H1 (cell line): Measurements from ENCODE around the gene GNAS. TPM values are rescaled to one million over a fixed set of nuclear protein-coding genes. Genes with fewer than 3 reads are reported as not detected.

ENCODE experiments used
- CTCF ChIA-PET: fragments of 300-600 bp; sonication (Branson Sonifier 250); formaldehyde crosslinking; loops from one replicate; lab custom pipeline; 2021; ENCODE audit not compliant: partially characterized antibody; lab: Charles Lee
- POLR2A ChIA-PET: fragments of 300-600 bp; sonication (Branson Sonifier 250); formaldehyde crosslinking; loops from one replicate; lab custom pipeline; 2021; ENCODE audit warnings: inconsistent platforms; ENCODE audit not compliant: partially characterized antibody; lab: Charles Lee
- DNase-seq, 2 experiments: peaks; one replicate each; pipeline versions ENCODE4 v3.0.0 to v3.0.0-alpha.2; 2010 to 2022; ENCODE audit warnings: low spot score in 2 of 2, low read depth in 1 of 2, mixed read lengths in 1 of 2
- FAIRE-seq: peaks from 2 replicates; lab custom pipeline; 2011; peaks lifted over from hg19 to GRCh38; lab: Jason Lieb, UNC
- H2AFZ ChIP-seq: 2 replicates; pipeline ENCODE4 v1.8.1; 2012; ENCODE audit warnings: low read length, inconsistent platforms
- H2AK5ac ChIP-seq: 2 replicates; pipeline ENCODE4 v1.6.1; 2013; ENCODE audit warnings: low read depth, low read length
- H2BK120ac ChIP-seq: replicated peaks from 2 replicates; pipeline ENCODE3; 2013; ENCODE audit warnings: low read depth, low read length, inconsistent platforms
- H2BK12ac ChIP-seq: 2 replicates; pipeline ENCODE4 v1.6.1; 2013; ENCODE audit warnings: low read depth, low read length
- H2BK15ac ChIP-seq: 2 replicates; pipeline ENCODE4 v1.6.1; 2013; ENCODE audit warnings: low read length
- H2BK20ac ChIP-seq: 2 replicates; pipeline ENCODE4 v1.6.1; 2013; ENCODE audit warnings: low read length
- H2BK5ac ChIP-seq: 2 replicates; pipeline ENCODE4 v1.6.1; 2013; ENCODE audit warnings: low read depth, low read length
- H3K14ac ChIP-seq: 2 replicates; pipeline ENCODE4 v1.6.1; 2013; ENCODE audit warnings: inconsistent platforms; ENCODE audit not compliant: insufficient read length
- H3K18ac ChIP-seq: 2 replicates; pipeline ENCODE4 v1.6.1; 2013; ENCODE audit warnings: low read length; ENCODE audit errors: extremely low read depth
- H3K23ac ChIP-seq: 2 replicates; pipeline ENCODE4 v1.6.1; 2013; ENCODE audit warnings: inconsistent platforms; ENCODE audit not compliant: insufficient read length
- H3K23me2 ChIP-seq: 2 replicates; pipeline ENCODE4 v1.6.1; 2013; ENCODE audit warnings: low read depth, low read length
- H3K27ac ChIP-seq: 2 replicates; pipeline ENCODE4 v1.6.1; 2011; ENCODE audit warnings: low read depth, low read length, inconsistent platforms
- H3K27me3 ChIP-seq, 4 experiments: replicated peaks in 1 of 4; 1 replicate in 1 of 4; 2 replicates in 3 of 4; pipeline versions ENCODE4 v1.6.1 to v1.8.1; 2011 to 2013; ENCODE audit warnings: low read length in 3 of 4, mild to moderate bottlenecking in 3 of 4, inconsistent platforms in 2 of 4, mixed read lengths in 2 of 4, moderate library complexity in 1 of 4; ENCODE audit not compliant: control insufficient read depth in 3 of 4, insufficient read depth in 3 of 4; ENCODE audit errors: extremely low read depth in 1 of 4
- H3K36me3 ChIP-seq, 4 experiments: 2 replicates each; pipeline versions ENCODE4 v1.6.1 to v1.8.1; 2011 to 2013; ENCODE audit warnings: mild to moderate bottlenecking in 4 of 4, low read length in 3 of 4, moderate library complexity in 2 of 4, control low read depth in 1 of 4, inconsistent platforms in 1 of 4; ENCODE audit not compliant: insufficient read depth in 4 of 4, control insufficient read depth in 2 of 4
- H3K4ac ChIP-seq: replicated peaks from 2 replicates; pipeline ENCODE3; 2013; ENCODE audit warnings: low read length, low read depth, mixed read lengths, inconsistent platforms; ENCODE audit not compliant: insufficient read length
- H3K4me1 ChIP-seq, 4 experiments: replicated peaks in 1 of 4; 1 replicate in 1 of 4; 2 replicates in 3 of 4; pipeline versions ENCODE4 v1.6.1 to v1.8.1; 2011 to 2013; ENCODE audit warnings: low read length in 3 of 4, inconsistent platforms in 2 of 4, mixed read lengths in 1 of 4; ENCODE audit not compliant: insufficient read depth in 4 of 4, control insufficient read depth in 3 of 4
- H3K4me2 ChIP-seq, 2 experiments: 2 replicates each; pipeline versions ENCODE4 v1.6.1 to v1.8.1; 2011 to 2013; ENCODE audit warnings: low read depth in 2 of 2, low read length in 2 of 2, control low read depth in 1 of 2, inconsistent platforms in 1 of 2, mild to moderate bottlenecking in 1 of 2; ENCODE audit not compliant: insufficient read depth in 1 of 2
- H3K4me3 ChIP-seq, 4 experiments: fragments of 200-600, 300-600 bp in 1 of 4; sonication (generic), shearing (Covaris generic), sonication (Bioruptor Twin) in 1 of 4; 2 replicates each; pipeline versions ENCODE4 v1.5.1 to v1.8.1; 2011 to 2016; ENCODE audit warnings: low read length in 4 of 4, low read depth in 3 of 4, control low read depth in 2 of 4, inconsistent platforms in 2 of 4, mild to moderate bottlenecking in 2 of 4, mixed read lengths in 1 of 4, moderate library complexity in 1 of 4; ENCODE audit not compliant: insufficient read depth in 2 of 4; ENCODE audit errors: extremely low read depth in 1 of 4
- H3K56ac ChIP-seq: replicated peaks from 2 replicates; pipeline ENCODE3; 2013; ENCODE audit warnings: low read depth, mild to moderate bottlenecking, mixed read lengths, low read length, inconsistent platforms; ENCODE audit not compliant: insufficient read length
- H3K79me1 ChIP-seq: 2 replicates; pipeline ENCODE4 v1.6.1; 2013; ENCODE audit warnings: low read depth, low read length, control low read depth
- H3K79me2 ChIP-seq, 2 experiments: 2 replicates each; pipeline versions ENCODE4 v1.6.1 to v1.8.1; 2012 to 2013; ENCODE audit warnings: low read length in 2 of 2, mild to moderate bottlenecking in 2 of 2, inconsistent platforms in 1 of 2; ENCODE audit not compliant: insufficient read depth in 2 of 2, control insufficient read depth in 1 of 2
- H3K9ac ChIP-seq, 4 experiments: replicated peaks in 1 of 4; 1 replicate in 1 of 4; 2 replicates in 3 of 4; pipeline versions ENCODE4 v1.6.1 to v1.8.1; 2011 to 2013; ENCODE audit warnings: low read depth in 3 of 4, low read length in 3 of 4, control low read depth in 2 of 4, mild to moderate bottlenecking in 2 of 4, moderate library complexity in 2 of 4, inconsistent platforms in 1 of 4; ENCODE audit errors: extremely low read depth in 1 of 4
- H3K9me3 ChIP-seq, 2 experiments: 2 replicates each; pipeline versions ENCODE4 v1.6.1 to v1.8.1; 2012 to 2013; ENCODE audit warnings: mild to moderate bottlenecking in 2 of 2, moderate library complexity in 2 of 2, control low read depth in 1 of 2, inconsistent platforms in 1 of 2, low read depth in 1 of 2, low read length in 1 of 2, mixed read lengths in 1 of 2; ENCODE audit not compliant: insufficient read depth in 2 of 2
- H4K20me1 ChIP-seq, 2 experiments: replicated peaks in 1 of 2; 2 replicates each; pipeline versions ENCODE3 to v1.8.1; 2011 to 2013; ENCODE audit warnings: inconsistent platforms in 2 of 2, low read length in 2 of 2, mild to moderate bottlenecking in 1 of 2; ENCODE audit not compliant: insufficient read depth in 2 of 2, control insufficient read depth in 1 of 2
- H4K5ac ChIP-seq: 2 replicates; pipeline ENCODE4 v1.6.1; 2013; ENCODE audit warnings: low read length, low read depth, mixed read lengths, inconsistent platforms; ENCODE audit not compliant: insufficient read length
- H4K8ac ChIP-seq: 2 replicates; pipeline ENCODE4 v1.8.0; 2013; ENCODE audit warnings: mild to moderate bottlenecking, moderate library complexity, low read length, inconsistent platforms; ENCODE audit not compliant: insufficient read depth; ENCODE audit errors: extremely low read depth
- H4K91ac ChIP-seq: replicated peaks from 2 replicates; pipeline ENCODE3; 2013; ENCODE audit warnings: low read length, mixed read lengths, inconsistent platforms; ENCODE audit not compliant: insufficient read length
- WGBS, 2 experiments: shearing (Covaris generic) in 1 of 2; methylation state at CpG; one replicate each; pipeline versions ENCODE4 v1.1.6 to v1.1.7; 2013 to 2015; ENCODE audit warnings: low lambda C conversion rate in 2 of 2, mixed read lengths in 2 of 2, inconsistent platforms in 1 of 2, low coverage in 1 of 2, missing lambda C conversion rate in 1 of 2; ENCODE audit not compliant: insufficient replicate concordance in 2 of 2, insufficient coverage in 1 of 2, insufficient read length in 1 of 2; ENCODE audit errors: extremely low coverage in 1 of 2, missing lambda C conversion rate in 1 of 2; 5-methylcytosine and 5-hydroxymethylcytosine counted together
- polyA plus RNA-seq, 7 experiments: library from polyadenylated mRNA; depleted of rRNA in 3 of 7; stranded (reverse) in 5 of 7; unstranded in 2 of 7; fragments of >200 nt in 5 of 7; fragments of 200-250 nt in 2 of 7; gene quantifications; 1 replicate in 5 of 7; 2 replicates in 1 of 7; 4 replicates in 1 of 7; pipeline versions ENCODE4 v1.2.1 to v1.2.3, GENCODE V29; 2011 to 2013; ENCODE audit warnings: missing spikeins in 2 of 7, mixed read lengths in 2 of 7
- total RNA-seq: library from RNA; stranded (reverse); fragmentation: NEBNext Ultra II Directional; extraction: Animal tissue kit (Norgen Biotek cat#: 25700); gene quantifications from 2 replicates; pipeline ENCODE4 v1.2.1, GENCODE V29; 2021
- TF ChIP-seq, protein P1 (sequence below): IDR thresholded peaks from 2 replicates; pipeline ENCODE4 v1.6.1; 2012; ENCODE audit warnings: inconsistent platforms

GNAS gene
- total and polyA plus RNA-seq, 2 of the 8 experiments (the other 6 are each of a cell fraction or from before 2014, with no cell fraction given) = 989 to 1,613 TPM

DNA sequence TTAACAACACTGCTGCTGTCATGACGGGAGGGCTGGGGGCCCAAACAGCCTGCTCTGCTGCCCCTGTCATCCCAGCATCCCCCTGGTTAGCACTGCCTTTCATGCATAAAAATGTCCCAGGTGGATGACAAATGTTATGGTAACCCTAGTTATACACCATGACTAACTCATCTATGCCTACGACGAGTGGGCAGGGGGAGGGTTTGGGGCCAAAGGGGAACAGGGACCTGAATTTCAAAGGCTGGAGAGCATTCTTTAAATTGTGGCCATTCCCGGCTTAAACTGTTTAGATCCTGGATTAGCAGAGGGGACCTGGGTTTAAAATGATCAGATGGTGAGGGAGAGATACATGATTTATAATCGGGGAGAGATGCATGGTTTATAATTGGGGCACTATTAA is 26.2 kb upstream of the GNAS start:
- Histone ChIP-seq H3K9ac (no peak overlapping the region), H3K36me3 (peaks cover 2 to 34% (median 12%) of the 10 kb centered on the region in 4 experiments; a peak in 6 of 8 replicates), H3K4me3 (no peak overlapping the region), H4K8ac (no peak overlapping the region), H3K56ac (no peak overlapping the region), H3K23me2 (peaks cover 8% of the 10 kb centered on the region; the same call in 1 of the 2 replicates), H3K27me3 (no peaks in the 10 kb centered on the region), H2BK120ac (no peak overlapping the region), H3K79me1 (peaks cover 6% of the 10 kb centered on the region), H4K20me1 (peaks cover 7 to 19% of the 10 kb centered on the region in 2 experiments), H2AFZ (no peak overlapping the region), H2AK5ac (no peak overlapping the region), H3K27ac (no peak overlapping the region), H2BK5ac (no peak overlapping the region), H4K5ac (no peak overlapping the region), H2BK12ac (no peak overlapping the region), H3K79me2 (peaks cover 9 to 62% of the 10 kb centered on the region in 2 experiments), H3K18ac (no peak overlapping the region), H3K9me3 (no peaks in the 10 kb centered on the region), H3K4ac (no peak overlapping the region), H3K4me1 (0 out of 7 replicates have a peak, but pooled peaks cover 0 to 2% (median 0%) of the 10 kb centered on the region in 4 experiments), H3K4me2 (no peak overlapping the region), H3K23ac (no peak overlapping the region), H2BK20ac (no peak overlapping the region), H3K14ac (no peak overlapping the region), H2BK15ac (no peak overlapping the region), H4K91ac (no peak overlapping the region)
- ChIA-PET CTCF (interaction anchor here (0.7 to 3.6 kb wide), 2 partner anchors 11 to 1026 kb away, joined by 4 to 18 read pairs; no protein-coding TSS in a partner anchor), POLR2A (interaction anchor here (1.5 to 6.2 kb wide), 6 partner anchors 8 to 175 kb away, joined by 3 to 64 read pairs (median 39); partner anchors contain the start of gene STX16)
- DNase-seq (no peak), FAIRE-seq (no peak)
- TF ChIP-seq, protein P1, sequence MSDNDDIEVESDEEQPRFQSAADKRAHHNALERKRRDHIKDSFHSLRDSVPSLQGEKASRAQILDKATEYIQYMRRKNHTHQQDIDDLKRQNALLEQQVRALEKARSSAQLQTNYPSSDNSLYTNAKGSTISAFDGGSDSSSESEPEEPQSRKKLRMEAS = no peak
- whole genome bisulfite sequencing, 2 experiments = 85% methylated on average over 5 of the region's 5 CpGs; no CpG with 5 or more reads in 1 of the 2 experiments
